IMR-90 (cell line): ENCODE data around the gene TCERG1. TPM values are rescaled to one million over a fixed set of nuclear protein-coding genes. Genes with fewer than 3 reads are reported as not detected.

Source experiments
- ATAC-seq: fragments of 200-7000 bp; cut with Tn5 transposase; 2 replicates; pipeline ENCODE4 v1.9.1; 2020; ENCODE audit warnings: low read depth, mild to moderate bottlenecking, moderate library complexity
- BruUV-seq: library from RNA; stranded (reverse); fragments of 400-500 nt; replicated peaks from 2 replicates; lab custom pipeline; 2021; lab: Mats Ljungman, UMichigan
- CTCF ChIA-PET: fragments of 300-600 bp; formaldehyde crosslinking; extraction: SDS; loops from one replicate; lab custom pipeline; 2021; ENCODE audit warnings: antibody characterized with exemption; lab: Yijun Ruan, JAX
- POLR2A ChIA-PET: fragments of 300-600 bp; sonication (Branson Sonifier 250); formaldehyde crosslinking; loops from one replicate; lab custom pipeline; 2022; ENCODE audit warnings: antibody characterized with exemption; ENCODE audit not compliant: unreplicated experiment; lab: Charles Lee
- DNase-seq: peaks from one replicate; pipeline ENCODE4 v3.0.0; 2013
- H2AFZ ChIP-seq: replicated peaks from 2 replicates; pipeline ENCODE3; 2013; ENCODE audit warnings: low read length, mild to moderate bottlenecking; ENCODE audit not compliant: poor library complexity
- H2AK5ac ChIP-seq: 2 replicates; pipeline ENCODE4 v1.6.1; 2013; ENCODE audit warnings: low read depth, low read length, inconsistent platforms
- H2AK9ac ChIP-seq: replicated peaks from 2 replicates; pipeline ENCODE3; 2013; ENCODE audit warnings: mild to moderate bottlenecking, low read depth, low read length, moderate library complexity; ENCODE audit not compliant: poor library complexity
- H2BK120ac ChIP-seq: 2 replicates; pipeline ENCODE4 v1.6.1; 2013; ENCODE audit warnings: low read depth, low read length, inconsistent platforms
- H2BK15ac ChIP-seq: 3 replicates; pipeline ENCODE4 v1.6.1; 2013; ENCODE audit warnings: low read depth, low read length, inconsistent platforms
- H2BK20ac ChIP-seq: 2 replicates; pipeline ENCODE4 v1.6.1; 2013; ENCODE audit warnings: low read depth, mild to moderate bottlenecking, inconsistent platforms, low read length, moderate library complexity
- H2BK5ac ChIP-seq: 2 replicates; pipeline ENCODE4 v1.6.1; 2013; ENCODE audit warnings: mild to moderate bottlenecking, low read depth, low read length, inconsistent platforms; ENCODE audit not compliant: poor library complexity, severe bottlenecking
- H3K14ac ChIP-seq: replicated peaks from 2 replicates; pipeline ENCODE4 v1.6.1; 2013; ENCODE audit warnings: low read depth, low read length, inconsistent platforms
- H3K18ac ChIP-seq: 2 replicates; pipeline ENCODE4 v1.6.1; 2013; ENCODE audit warnings: low read depth, low read length, control low read depth
- H3K23ac ChIP-seq: 2 replicates; pipeline ENCODE4 v1.6.1; 2013; ENCODE audit warnings: low read depth, low read length, inconsistent platforms
- H3K27ac ChIP-seq: 2 replicates; pipeline ENCODE4 v1.5.1; 2013; ENCODE audit warnings: mild to moderate bottlenecking, control low read depth, low read length; ENCODE audit not compliant: insufficient read depth
- H3K27me3 ChIP-seq: 2 replicates; pipeline ENCODE4 v1.6.1; 2013; ENCODE audit warnings: low read length; ENCODE audit not compliant: control insufficient read depth, insufficient read depth
- H3K36me3 ChIP-seq: 2 replicates; pipeline ENCODE4 v1.6.1; 2013; ENCODE audit warnings: low read length, mixed read lengths; ENCODE audit not compliant: control insufficient read depth, insufficient read depth
- H3K4ac ChIP-seq: 2 replicates; pipeline ENCODE4 v1.6.1; 2013; ENCODE audit warnings: low read depth, low read length, inconsistent platforms
- H3K4me1 ChIP-seq: 2 replicates; pipeline ENCODE4 v1.6.1; 2013; ENCODE audit warnings: low read length, mixed read lengths; ENCODE audit not compliant: control insufficient read depth, insufficient read depth
- H3K4me2 ChIP-seq: 2 replicates; pipeline ENCODE4 v1.6.1; 2013; ENCODE audit warnings: low read depth, mild to moderate bottlenecking, control low read depth, low read length, moderate library complexity
- H3K4me3 ChIP-seq: 2 replicates; pipeline ENCODE4 v1.5.1; 2013; ENCODE audit warnings: low read depth, mild to moderate bottlenecking, control low read depth, low read length, moderate library complexity; ENCODE audit not compliant: insufficient read depth
- H3K56ac ChIP-seq: 2 replicates; pipeline ENCODE4 v1.6.1; 2013; ENCODE audit warnings: low read length, inconsistent platforms; ENCODE audit not compliant: insufficient read depth; ENCODE audit errors: extremely low read depth
- H3K79me1 ChIP-seq, 2 experiments: 2 replicates each; pipeline ENCODE4 v1.6.1; 2013; ENCODE audit warnings: low read length in 2 of 2, inconsistent platforms in 1 of 2, low read depth in 1 of 2
- H3K9ac ChIP-seq: 2 replicates; pipeline ENCODE4 v1.6.1; 2013; ENCODE audit warnings: low read depth, low read length, control low read depth
- H3K9me1 ChIP-seq: 2 replicates; pipeline ENCODE4 v1.6.1; 2013; ENCODE audit warnings: low read length, inconsistent platforms; ENCODE audit not compliant: insufficient read depth
- H3K9me3 ChIP-seq: 2 replicates; pipeline ENCODE4 v1.6.1; 2013; ENCODE audit warnings: low read length; ENCODE audit not compliant: control insufficient read depth, insufficient read depth
- H4K20me1 ChIP-seq: 2 replicates; pipeline ENCODE4 v1.6.1; 2013; ENCODE audit warnings: low read length, inconsistent platforms; ENCODE audit not compliant: insufficient read depth
- H4K5ac ChIP-seq: 2 replicates; pipeline ENCODE4 v1.6.1; 2013; ENCODE audit warnings: mild to moderate bottlenecking, low read depth, low read length, control low read depth
- H4K8ac ChIP-seq, 2 experiments: 2 replicates each; pipeline ENCODE4 v1.6.1; 2013; ENCODE audit warnings: low read depth in 2 of 2, low read length in 2 of 2, control low read depth in 1 of 2, inconsistent platforms in 1 of 2
- H4K91ac ChIP-seq: 2 replicates; pipeline ENCODE4 v1.6.1; 2013; ENCODE audit warnings: low read depth, low read length, inconsistent platforms; ENCODE audit not compliant: insufficient read depth
- BHLHE40 ChIP-seq: fragments of 150-350 bp; IDR thresholded peaks from 2 replicates; pipeline ENCODE4 v1.6.1; 2016; ENCODE audit warnings: mild to moderate bottlenecking, low read depth, low read length
- CHD1 ChIP-seq: IDR thresholded peaks from 2 replicates; pipeline ENCODE4 v1.6.1; 2012; ENCODE audit warnings: low read depth, low read length, improper control_type of control experiment
- ELK1 ChIP-seq: fragments of 150-350 bp; IDR thresholded peaks from 2 replicates; pipeline ENCODE4 v1.6.1; 2016; ENCODE audit warnings: low read depth, mild to moderate bottlenecking, low read length, moderate library complexity, borderline replicate concordance
- MAFK ChIP-seq: IDR thresholded peaks from 2 replicates; pipeline ENCODE4 v1.6.1; 2012; ENCODE audit warnings: low read depth, low read length, improper control_type of control experiment
- MAZ ChIP-seq: IDR thresholded peaks from 2 replicates; pipeline ENCODE4 v1.6.1; 2012; ENCODE audit warnings: low read depth, mild to moderate bottlenecking, low read length, improper control_type of control experiment, moderate library complexity, borderline replicate concordance
- MXI1 ChIP-seq: IDR thresholded peaks from 2 replicates; pipeline ENCODE4 v1.6.1; 2012; ENCODE audit warnings: low read depth, mild to moderate bottlenecking, low read length, moderate library complexity, borderline replicate concordance
- NFE2L2 ChIP-seq: fragments of 150-350 bp; IDR thresholded peaks from 2 replicates; pipeline ENCODE4 v1.6.1; 2016; ENCODE audit warnings: low read depth, mild to moderate bottlenecking, low read length
- POLR2A ChIP-seq: IDR thresholded peaks from 2 replicates; pipeline ENCODE4 v1.6.1; 2012; ENCODE audit warnings: mild to moderate bottlenecking, low read depth, low read length
- RAD21 ChIP-seq: IDR thresholded peaks from 2 replicates; pipeline ENCODE4 v1.6.1; 2012; ENCODE audit warnings: low read length, improper control_type of control experiment
- RCOR1 ChIP-seq: IDR thresholded peaks from 2 replicates; pipeline ENCODE4 v1.6.1; 2012; ENCODE audit warnings: mild to moderate bottlenecking, low read length, improper control_type of control experiment; ENCODE audit not compliant: insufficient replicate concordance
- RFX5 ChIP-seq: IDR thresholded peaks from 2 replicates; pipeline ENCODE4 v1.8.0; 2012; ENCODE audit warnings: low read depth, mild to moderate bottlenecking, low read length, moderate library complexity
- WGBS, 2 experiments: methylation state at CpG; one replicate each; pipeline versions ENCODE4 v1.1.5 to v1.1.7; 2013; ENCODE audit warnings: missing lambda C conversion rate in 2 of 2; ENCODE audit not compliant: insufficient read length in 1 of 2; ENCODE audit errors: extremely low coverage in 2 of 2; 5-methylcytosine and 5-hydroxymethylcytosine counted together
- dilution Hi-C: fragments of 300-500 bp; cut with HindIII; formaldehyde crosslinking; loops from one replicate; pipeline ENCODE4 v1.14.3; 2018; ENCODE audit warnings: low sequenced_read_pairs; ENCODE audit not compliant: unreplicated experiment
- in situ Hi-C: fragments of 300-500 bp; cut with MboI; formaldehyde crosslinking; loops from 3 replicates; pipeline ENCODE4 v1.14.3; 2019; ENCODE audit warnings: low sequenced_read_pairs, inconsistent platforms, mixed read lengths
- intact Hi-C: fragments of 100-400 bp; cut with micrococcal nuclease; formaldehyde crosslinking; loops from 2 replicates; pipeline ENCODE4 v1.10.0; 2022
- polyA plus RNA-seq, 3 experiments: library from polyadenylated mRNA; depleted of rRNA; stranded (reverse); fragments of >200 nt; gene quantifications; 2 replicates each; pipeline ENCODE4 v1.2.3, GENCODE V29; 2012; ENCODE audit warnings: low replicate concordance in 1 of 3
- total RNA-seq: library from RNA; depleted of rRNA; stranded (reverse); fragments of >200 nt; gene quantifications from 2 replicates; pipeline ENCODE4 v1.2.3, GENCODE V29; 2012
- TF ChIP-seq, protein P1 (sequence below): fragments of 150-350 bp; IDR thresholded peaks from 2 replicates; pipeline ENCODE4 v1.6.1; 2017; ENCODE audit warnings: mild to moderate bottlenecking, antibody characterized with exemption, low read length, low read depth

Gene TCERG1
- total and polyA plus RNA-seq, 2 of the 4 experiments (the other 2 are of a cell fraction): 21.9 to 44.7 TPM

DNA sequence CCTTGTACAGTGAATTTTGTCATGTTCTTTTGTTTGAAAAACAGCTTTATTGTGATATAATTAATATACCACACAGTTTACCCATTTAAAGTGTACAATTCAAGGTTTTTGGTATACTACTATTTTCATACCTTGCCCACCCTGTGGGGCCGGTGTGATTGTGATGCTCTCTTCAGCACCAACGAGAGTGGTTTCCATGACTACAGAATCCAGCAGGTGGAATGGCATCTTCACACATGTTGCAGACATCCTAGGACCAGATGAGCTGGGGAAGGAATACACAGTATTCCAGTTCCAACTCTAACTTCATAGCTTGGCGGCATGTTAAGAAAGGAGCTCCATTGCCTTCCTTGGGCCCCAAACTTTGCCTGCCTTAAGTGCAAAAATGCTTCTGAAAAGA lies 76.6 kb downstream of the TCERG1 start:
- WGBS, 2 experiments: no CpG with 5 or more reads among the region's 3 CpGs
- Histone ChIP-seq H3K9me3 (no peaks in the 10 kb centered on the region), H2BK120ac (no peak overlapping the region), H2AK5ac (no peak overlapping the region), H3K4me1 (no peaks in the 10 kb centered on the region), H2AFZ (no peak overlapping the region), H3K36me3 (no peaks in the 10 kb centered on the region), H3K4me3 (no peak overlapping the region), H3K18ac (no peak overlapping the region), H4K5ac (no peak overlapping the region), H3K9ac (no peak overlapping the region), H4K8ac (no peak overlapping the region), H2BK15ac (no peak overlapping the region), H3K4me2 (no peak overlapping the region), H3K9me1 (no peaks in the 10 kb centered on the region), H2BK20ac (no peak overlapping the region), H4K91ac (no peak overlapping the region), H3K79me1 (no peaks in the 10 kb centered on the region), H4K20me1 (no peaks in the 10 kb centered on the region), H3K27me3 (peaks cover 4% of the 10 kb centered on the region; the same call in 1 of the 2 replicates), H2AK9ac (no peak overlapping the region), H3K4ac (no peak overlapping the region), H3K14ac (no peak overlapping the region), H3K23ac (no peak overlapping the region), H2BK5ac (no peak overlapping the region), H3K56ac (no peak overlapping the region), H3K27ac (no peak overlapping the region)
- in situ Hi-C loops (no loop called here), dilution Hi-C loops (no loop called here), intact Hi-C loops (no loop called here)
- ATAC-seq (no peak), DNase-seq (no peak)
- TF ChIP-seq RFX5 (no peak), CHD1 (no peak), RCOR1 (no peak), BHLHE40 (no peak), MAFK (no peak), MAZ (no peak), RAD21 (no peak), POLR2A (no peak), NFE2L2 (no peak), ELK1 (no peak), MXI1 (no peak)
- TF ChIP-seq, protein P1, sequence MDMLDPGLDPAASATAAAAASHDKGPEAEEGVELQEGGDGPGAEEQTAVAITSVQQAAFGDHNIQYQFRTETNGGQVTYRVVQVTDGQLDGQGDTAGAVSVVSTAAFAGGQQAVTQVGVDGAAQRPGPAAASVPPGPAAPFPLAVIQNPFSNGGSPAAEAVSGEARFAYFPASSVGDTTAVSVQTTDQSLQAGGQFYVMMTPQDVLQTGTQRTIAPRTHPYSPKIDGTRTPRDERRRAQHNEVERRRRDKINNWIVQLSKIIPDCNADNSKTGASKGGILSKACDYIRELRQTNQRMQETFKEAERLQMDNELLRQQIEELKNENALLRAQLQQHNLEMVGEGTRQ: no peak
- no TSS peak for BruUV-seq
- ChIA-PET POLR2A (no interaction called here), CTCF (interaction anchor here (0.7 to 1.2 kb wide), 2 partner anchors 10 to 27 kb away, joined by 3 to 5 read pairs; no protein-coding TSS in a partner anchor)
